GM19372 (cell line): ENCODE data around the gene PODN.

Experiments
- ATAC-seq: cut with Tn5 transposase; IDR thresholded peaks from one replicate; pipeline ENCODE4 v1.9.1; 2021; ENCODE audit warnings: mild to moderate bottlenecking, low read depth, moderate library complexity; ENCODE audit not compliant: unreplicated experiment

PODN gene

DNA sequence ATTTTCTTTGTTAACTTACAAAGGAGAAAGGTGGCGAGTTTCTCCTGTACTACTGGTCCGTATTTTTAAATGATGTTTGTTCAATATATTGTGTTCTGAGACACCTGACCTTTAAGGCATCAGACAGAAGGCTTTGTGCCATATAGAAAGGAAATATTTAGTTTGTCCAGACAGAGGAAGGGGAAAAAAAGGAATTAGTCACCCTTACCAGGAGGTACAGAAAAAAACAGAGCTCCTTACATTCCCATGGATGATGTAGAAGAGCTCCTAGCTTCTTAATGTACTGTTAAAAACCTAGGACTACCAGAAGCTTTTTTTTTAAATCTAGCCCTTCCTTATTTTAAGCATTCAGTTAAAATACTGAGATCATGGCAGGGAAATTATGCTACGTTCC lies 12.4 kb upstream of the PODN start:
- ATAC-seq = no peak

DNA sequence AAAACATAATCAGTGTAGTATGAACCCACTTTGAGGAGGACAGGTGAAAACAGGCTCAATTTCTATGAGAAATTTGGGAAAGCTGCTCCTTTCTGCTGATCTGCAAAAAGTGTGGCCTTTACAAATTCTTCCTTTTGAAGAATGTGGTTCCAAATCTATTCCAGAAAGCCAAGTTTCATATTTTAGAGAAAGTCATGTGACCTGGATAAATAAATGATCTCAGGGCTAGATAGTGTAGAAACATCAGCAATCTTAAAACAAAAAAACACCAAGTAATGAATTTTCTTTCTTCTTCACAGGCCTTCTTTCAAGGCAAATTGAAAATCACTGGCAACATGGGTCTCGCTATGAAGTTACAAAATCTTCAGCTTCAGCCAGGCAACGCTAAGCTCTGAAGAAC lies 11.7 kb upstream of the PODN start:
- no peak for ATAC-seq

DNA sequence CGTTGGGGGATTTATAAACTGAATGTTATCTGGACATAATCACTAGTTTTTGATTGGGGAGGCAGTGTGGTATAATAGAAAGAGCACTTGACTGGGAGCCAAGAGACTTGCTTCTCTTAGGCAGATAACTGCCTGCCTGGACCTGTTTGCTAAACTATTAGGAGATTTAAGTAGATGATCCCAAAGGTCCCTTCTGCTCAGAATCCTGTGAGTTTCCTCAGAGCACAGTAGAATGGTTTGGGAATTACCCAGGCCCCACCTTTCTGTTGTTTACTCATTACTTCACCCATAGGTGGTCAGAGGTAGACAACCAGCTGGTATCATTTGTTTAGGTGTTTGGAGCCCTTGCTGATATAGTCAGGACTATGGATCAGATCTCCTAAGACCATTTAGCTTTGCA lies 10.3 kb upstream of the PODN start:
- ATAC-seq = no peak

DNA sequence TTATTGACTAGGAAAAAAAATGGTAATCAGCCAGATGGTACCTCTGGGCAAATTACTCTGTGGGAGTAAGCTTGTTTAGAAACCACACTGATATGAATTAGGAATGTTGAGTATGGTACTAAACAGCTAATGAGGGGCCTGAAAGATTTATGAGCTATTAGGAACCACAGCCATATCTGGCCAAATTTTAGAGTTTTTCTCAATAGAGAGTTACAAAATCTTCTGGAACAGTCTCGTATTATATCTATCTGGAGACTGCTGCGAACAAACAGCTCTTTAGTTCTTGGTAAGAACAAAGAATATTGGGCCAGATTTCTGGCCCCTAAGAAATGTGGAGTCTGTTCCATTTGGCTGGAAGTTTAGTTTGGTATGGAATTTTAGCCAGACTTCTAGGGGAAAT lies 4.9 kb upstream of the PODN start:
- ATAC-seq = no peak

DNA sequence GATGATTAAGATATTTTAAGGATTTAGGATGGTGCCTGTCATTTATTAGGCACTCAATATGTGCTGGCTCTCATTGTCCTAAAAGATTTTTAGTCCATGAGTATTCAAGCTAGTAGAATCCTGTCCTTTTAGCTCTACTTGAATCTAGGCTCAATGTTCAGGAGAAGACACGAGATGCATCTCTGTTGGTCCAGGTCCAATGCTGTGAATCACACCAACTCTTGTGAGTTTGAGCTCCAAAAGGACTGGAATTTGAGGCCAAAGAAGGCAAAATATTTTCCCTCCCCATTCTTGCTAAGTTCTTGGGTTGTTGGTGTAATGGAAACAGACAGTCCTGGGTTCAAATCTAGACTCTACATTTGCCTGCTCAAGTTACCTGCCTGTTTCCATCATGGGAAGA lies 1.4 kb upstream of the PODN start:
- no peak for ATAC-seq

DNA sequence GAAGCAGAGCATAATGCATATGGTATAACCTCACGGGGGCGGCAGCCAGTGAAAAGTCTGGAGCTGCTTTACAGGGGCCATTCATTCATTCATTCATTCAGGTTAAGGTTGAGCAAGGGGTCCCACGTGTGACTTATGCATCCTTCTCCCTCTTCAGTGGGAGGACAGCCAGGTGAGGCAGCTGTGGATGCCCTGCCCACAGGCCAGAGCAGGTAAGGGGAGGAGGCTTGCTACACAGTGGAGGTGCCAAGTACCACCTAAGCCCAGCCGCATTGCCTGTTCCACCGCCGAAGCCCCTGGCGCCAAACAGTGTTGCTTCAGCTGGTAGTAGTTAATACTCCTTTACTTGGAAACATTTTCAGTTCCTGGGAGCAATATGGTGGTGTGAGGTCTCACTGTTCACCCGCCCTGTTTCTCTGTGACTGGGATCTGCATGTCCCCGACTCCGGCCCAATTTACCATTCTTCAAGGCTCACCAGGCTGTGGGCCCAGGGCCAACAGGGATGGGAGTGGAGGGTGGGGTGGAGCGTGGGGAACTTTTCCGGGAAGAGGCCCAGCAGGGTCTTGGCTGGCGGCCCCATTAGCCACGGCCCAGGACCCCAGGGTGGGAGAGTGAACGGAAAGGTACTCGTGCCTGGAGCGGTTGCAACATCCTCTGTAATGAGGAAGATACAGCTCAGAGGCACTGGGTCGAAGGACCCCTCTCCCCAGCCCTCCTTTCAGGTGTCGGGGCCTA lies 722 bp upstream of the PODN start:
- no peak for ATAC-seq

DNA sequence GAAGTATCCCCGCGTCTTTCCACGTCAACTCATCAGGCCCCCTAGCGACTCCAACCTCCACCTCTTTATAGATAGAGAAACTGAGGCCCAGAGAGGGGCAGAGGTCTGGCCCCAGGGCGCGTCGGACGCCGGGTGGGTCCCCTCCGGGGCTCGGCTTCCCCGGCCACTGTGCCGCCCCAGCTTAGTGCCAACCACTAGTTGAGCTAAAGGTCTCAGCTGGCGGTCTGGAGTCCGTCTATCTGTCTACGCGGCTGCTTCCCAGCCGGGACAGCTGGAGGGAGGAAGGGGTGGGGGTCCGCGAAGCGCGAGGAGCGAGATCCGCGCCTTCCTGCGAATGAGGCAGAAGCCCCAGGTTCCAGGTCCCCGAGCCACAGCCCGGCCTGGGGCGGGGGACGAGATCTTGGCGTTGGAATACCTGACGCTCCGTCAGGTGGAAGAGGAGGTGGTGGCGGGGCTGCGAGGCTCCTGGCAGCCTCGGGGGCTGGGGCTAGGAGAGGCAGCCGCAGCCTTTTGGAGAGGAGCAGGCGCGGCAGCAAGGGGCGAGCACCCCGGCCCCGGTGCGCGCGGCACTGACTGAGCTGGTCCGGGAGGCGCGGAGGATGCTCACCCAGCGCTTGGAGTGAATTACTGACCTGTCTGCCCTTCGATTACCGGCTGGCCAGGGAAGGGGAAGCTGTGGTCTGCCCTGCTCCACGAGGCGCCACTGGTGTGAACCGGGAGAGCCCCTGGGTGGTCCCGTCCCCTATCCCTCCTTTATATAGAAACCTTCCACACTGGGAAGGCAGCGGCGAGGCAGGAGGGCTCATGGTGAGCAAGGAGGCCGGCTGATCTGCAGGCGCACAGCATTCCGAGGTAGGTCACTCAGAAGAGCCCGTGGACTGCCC lies 937 bp downstream of the PODN start:
- ATAC-seq = no peak

DNA sequence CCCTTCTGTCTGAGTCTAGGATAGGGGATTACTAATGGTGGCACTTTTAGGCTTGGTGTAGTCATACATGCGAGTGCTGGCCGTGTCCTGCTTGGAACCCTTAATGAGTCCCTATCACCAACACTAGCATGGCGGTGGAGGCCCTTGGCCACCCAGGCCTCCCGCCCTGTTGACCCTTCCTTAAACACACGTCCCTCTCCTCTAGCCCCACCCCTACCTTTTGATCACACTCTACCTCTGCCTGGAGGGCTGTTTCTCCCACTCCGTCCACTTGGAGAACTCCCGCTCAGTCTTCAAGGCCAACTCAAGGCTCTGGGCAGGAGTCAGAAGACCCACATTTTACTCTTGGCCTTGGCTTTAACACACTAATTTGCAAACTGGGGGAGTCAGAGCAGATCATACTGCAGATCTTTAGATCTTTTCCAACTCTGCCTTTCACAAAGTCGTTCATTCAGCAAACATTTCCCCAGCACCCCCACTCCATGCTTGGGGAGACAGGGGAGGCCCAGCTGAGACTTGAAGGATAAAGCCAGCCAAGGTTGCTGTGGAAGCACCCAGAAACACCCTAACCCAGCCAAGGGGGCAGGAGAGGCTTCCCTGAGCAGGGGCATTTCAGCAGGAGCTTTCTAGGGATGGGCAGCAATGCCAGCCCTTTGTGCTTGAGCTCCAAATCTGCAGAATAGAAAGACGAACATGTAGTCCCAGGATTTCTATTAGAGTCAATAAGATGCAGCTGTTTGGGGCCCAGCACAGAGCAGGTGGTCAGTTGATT lies 1.9 kb downstream of the PODN start:
- ATAC-seq = no peak

DNA sequence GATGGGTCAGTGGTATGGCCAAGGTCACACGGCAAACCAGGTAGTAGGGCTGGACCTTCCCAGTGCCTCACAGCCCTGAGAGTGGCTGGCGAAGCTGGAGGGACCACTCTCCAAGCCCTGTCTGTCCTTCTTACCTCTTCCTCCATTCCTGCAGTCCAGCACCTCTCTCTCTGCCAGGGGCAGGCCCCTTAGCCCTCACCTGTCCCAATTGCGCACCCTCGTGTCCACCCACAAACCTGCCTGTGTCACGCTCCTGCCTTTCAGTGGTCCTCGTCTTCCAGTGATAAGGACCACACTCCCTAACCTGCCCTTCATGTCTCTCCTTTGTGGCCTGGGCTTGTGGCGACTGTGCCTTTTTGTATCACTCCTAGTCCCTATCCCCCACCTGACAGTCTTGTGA lies 3.4 kb downstream of the PODN start:
- no peak for ATAC-seq

DNA sequence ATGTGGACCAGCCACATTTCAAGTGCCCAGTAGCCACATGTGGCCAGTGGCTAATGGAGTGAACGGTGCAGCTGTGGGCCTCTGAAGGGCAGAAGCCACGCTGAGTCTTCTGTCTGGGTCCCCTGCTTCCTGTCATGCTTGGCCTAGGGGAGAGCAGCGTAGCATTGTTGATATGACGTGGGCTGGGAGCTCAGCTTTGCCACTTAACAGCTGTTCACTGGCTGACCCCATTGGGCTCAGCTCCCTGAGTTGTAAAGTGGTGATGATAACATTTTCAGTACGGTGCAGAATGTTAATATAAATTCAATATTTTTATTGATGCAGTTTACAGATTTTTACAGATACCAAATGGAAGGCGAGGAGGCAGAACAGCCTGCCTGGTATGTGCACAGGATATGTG lies 4.5 kb downstream of the PODN start:
- ATAC-seq = no peak

DNA sequence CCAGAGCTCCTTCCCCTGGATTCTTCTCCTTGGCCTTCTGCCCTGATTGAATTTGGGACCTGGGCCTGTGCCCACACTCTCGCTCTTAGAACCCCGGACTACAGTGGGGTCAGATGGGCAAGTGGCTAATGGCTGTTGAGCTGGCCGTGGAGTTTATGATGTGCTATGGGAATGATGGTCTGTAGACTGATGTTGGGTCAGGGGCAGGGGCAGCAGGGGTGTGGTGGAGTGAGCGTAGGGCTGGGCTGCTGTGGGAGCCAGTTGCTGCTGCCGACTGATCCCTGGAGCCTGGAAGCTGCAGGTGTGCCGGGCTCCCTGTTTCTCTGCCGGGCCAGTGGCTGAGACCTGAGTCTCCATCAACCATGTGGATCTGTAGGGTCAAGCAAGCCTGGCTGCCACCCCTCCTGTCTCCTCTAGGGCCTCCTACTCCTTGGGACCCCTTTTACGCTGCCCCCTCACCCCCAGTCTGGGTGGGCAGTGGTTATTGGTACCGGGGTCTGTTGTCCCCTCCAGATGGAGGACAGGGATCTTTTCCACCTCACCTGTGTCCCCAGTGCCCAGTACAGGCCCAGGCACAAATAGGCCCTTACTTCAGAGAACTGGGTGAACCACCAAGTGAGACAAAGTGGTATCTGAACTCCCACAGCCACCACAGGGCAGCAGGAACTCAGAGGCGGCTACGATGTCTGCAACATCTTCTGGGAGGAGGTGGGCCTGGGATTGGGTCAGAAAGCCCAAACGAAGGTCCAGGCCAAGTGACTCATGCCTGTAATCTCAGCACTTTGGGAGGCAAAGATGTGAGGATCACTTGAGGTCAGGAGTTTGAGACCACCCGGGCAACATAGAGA lies 5.1 kb downstream of the PODN start:
- no peak for ATAC-seq

DNA sequence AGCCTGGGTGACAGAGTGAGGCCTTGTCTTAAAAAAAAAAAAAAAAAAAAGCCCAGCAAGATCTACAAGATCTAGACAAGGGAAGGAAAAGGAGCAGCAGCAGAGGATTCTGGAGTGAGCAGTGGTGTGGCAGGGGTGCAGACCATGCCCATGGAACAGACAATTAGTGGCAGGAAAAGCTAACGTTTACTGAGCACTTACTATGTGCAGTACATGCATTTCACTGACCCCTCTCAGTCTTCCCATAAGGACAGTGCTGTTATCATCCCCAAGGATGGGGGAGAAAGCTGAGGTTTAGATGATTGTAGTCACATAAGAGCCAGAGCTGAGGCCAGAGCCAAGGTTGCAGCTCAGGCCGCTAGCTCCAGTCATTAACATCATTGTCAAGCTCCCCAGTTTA lies 5.9 kb downstream of the PODN start:
- no peak for ATAC-seq

DNA sequence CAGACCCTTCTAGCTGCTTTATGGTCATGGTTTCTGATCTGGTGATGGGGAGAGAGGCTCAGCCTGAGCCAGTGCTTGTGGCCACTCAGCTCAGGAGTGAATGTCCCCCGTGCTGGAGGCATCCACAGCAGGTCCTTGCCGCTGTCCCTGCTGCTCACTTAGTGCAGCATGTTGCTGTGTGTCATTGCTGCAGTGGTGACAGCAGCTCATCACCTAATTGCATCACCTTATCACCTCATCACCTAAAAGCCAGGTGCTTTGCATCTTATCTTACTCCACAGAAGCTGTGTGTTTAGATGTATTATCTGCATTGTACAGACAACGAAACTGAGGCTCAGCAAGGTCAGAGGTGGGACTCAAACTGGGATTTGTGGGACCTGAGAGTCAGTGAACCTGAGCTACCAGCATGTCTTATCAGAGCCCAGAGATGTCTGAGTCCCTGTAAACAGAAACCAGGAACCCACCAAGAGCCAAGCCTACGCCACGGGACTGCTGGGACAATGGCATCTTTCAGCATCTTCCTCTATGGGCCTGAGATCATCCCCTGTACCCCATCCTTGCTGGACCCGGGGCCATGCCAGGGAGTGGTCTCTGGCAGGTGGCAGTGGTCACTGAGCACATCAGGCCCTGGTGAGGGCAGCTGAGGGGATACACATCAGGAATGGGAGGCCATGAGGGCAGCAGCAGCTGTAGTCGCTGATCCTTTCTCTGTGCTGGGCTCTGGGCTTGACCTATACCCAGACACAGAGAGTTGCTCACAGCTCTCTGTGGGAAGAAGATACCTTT lies 6.5 kb downstream of the PODN start:
- ATAC-seq = no peak

DNA sequence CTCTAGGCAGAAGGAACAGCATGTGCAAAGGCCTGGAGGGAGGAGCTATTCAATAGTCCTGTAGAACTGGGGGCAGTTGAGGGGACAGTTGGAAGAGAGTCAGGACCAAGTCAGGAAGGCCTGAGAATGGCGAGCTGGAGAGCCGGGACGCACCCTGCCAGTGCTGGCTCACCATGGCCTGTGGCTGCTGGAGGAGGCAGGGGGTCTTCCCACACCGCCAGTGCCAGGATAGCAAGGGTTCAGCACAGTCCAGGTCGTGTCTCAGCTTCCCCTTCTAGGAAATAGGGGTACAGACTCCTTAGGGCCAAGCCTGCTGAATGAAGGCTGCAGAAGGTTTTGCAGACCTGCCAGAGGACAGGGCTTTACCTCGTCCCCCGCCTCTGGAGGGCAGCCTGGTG lies 7.3 kb downstream of the PODN start:
- no peak for ATAC-seq

DNA sequence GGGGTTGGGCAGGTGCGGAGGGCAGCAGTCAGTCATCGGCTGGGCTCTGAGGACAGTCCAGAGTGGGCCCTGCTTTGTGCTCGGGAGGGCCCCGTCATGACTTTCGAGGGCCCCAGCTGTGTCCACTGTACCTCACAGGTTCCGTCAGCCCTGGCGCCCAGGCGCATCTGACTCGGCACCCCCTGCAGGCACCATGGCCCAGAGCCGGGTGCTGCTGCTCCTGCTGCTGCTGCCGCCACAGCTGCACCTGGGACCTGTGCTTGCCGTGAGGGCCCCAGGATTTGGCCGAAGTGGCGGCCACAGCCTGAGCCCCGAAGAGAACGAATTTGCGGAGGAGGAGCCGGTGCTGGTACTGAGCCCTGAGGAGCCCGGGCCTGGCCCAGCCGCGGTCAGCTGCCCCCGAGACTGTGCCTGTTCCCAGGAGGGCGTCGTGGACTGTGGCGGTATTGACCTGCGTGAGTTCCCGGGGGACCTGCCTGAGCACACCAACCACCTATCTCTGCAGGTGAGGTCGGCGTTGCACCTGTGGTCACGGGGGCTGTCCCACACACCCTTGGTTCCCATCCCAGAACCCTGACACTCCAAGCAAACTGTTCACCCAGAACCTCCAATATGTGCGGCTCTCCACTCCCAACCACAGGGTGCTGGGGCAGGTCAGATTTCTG lies 7.8 kb downstream of the PODN start:
- ATAC-seq = no peak

DNA sequence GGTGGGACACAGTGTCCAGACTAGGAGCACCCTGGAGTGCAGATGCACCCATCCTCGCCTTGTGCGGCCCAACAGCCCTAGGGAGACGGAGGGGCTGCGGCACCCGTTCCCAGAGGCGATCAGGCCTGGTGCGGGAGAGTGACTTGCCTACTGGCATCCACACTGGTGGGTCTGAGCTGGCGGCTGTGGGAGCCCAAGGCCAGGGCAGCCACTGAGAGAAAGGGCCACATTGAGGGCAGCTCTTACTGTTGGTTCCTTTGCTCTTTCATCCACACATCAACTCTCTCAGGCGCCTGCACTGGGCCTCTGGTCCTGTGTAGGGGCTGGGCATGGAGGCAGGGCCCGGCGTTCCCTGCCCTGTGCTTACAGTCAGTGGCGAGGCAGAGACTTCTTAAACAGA lies 8.6 kb downstream of the PODN start:
- ATAC-seq = no peak

DNA sequence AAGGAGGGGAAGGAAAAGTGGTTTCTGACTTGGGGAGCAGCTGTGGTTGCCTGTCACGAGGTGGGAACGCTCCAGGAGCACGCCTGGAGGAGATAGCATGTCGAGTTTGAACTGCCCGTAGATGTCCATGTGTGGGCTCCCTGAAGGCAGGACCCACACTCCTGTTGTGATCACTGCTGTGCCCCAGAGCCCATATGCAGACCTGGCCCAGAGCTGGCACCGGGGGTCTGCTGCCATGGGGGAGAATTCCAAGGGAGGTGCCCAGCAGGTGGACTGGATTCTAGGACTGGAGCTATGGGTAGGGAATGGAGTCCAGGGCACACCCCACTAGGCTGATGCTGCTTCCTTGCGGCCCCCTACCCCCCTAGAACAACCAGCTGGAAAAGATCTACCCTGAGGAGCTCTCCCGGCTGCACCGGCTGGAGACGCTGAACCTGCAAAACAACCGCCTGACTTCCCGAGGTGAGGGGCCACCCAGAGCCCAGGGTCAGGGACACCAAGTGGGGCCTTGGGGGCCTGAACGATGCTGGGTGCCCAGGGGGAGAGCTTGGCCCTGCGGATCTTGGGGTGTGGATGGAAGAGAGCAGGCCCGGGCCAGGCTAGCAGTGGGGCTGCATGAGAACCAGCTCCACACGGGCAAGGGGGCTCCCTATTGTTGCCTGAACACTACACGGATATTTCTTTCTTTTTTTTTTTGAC lies 9.3 kb downstream of the PODN start:
- ATAC-seq = no peak

DNA sequence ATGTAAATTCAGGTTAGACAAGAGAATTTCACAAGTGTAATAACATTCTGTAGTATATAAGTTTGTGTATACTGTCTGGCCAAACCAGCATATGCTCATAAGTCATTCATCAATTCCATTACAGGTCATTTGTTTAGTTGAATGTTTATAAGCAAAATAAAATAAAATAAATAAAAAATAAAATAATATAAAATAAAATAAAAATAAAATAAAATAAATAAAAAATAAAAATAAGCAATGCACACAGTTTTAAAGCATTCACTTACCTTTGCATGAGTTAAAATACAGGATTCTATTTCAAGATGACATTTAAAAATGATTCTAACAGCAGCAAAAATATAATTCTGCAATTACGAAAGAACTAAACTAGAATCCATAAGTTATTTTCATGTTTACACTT lies 9.9 kb downstream of the PODN start:
- no peak for ATAC-seq

DNA sequence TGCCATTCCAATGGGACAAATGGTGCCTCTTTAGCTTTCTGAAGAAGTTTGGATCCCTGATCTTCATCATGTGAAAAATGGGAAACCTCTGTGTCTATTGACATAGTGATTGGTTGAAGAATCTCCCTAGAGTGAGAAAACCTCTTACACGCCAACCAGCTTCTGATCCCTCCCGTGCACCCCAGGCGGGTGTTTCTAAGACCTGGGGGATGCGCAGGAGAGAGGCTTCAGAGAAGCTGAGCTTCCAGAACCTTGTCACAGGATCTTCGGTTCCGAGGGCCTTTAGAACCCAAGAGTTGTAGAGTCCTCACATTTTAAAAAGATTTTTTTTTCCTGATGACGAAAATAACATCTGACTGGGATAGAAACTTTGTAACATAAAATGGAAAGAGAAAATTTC lies 11.3 kb downstream of the PODN start:
- no peak for ATAC-seq
